ENCODE data around the gene PSD. TPM values are rescaled to one million over a fixed set of nuclear protein-coding genes. Genes with fewer than 3 reads are reported as not detected.

The PSD gene
- total and polyA plus RNA-seq, 3 donors from 2014 or later: 17.7 to 22.7 (median 22.0) TPM

- 2 to 7% methylated on average over 24 to 28 of the region's 28 CpGs for WGBS, 2 donors
- peaks cover 23% of the 10 kb centered on the region for H3K4me1 ChIP-seq
- DNase-seq: peak; percentile 81
- no peaks in the 10 kb centered on the region for H3K27me3 ChIP-seq
- peak overlapping the region; percentile 80 to 96 for H3K4me3 ChIP-seq
- TF ChIP-seq POLR2A (IDR thresholded peaks at IDR 0.05): no peak
- TF ChIP-seq, protein P1, sequence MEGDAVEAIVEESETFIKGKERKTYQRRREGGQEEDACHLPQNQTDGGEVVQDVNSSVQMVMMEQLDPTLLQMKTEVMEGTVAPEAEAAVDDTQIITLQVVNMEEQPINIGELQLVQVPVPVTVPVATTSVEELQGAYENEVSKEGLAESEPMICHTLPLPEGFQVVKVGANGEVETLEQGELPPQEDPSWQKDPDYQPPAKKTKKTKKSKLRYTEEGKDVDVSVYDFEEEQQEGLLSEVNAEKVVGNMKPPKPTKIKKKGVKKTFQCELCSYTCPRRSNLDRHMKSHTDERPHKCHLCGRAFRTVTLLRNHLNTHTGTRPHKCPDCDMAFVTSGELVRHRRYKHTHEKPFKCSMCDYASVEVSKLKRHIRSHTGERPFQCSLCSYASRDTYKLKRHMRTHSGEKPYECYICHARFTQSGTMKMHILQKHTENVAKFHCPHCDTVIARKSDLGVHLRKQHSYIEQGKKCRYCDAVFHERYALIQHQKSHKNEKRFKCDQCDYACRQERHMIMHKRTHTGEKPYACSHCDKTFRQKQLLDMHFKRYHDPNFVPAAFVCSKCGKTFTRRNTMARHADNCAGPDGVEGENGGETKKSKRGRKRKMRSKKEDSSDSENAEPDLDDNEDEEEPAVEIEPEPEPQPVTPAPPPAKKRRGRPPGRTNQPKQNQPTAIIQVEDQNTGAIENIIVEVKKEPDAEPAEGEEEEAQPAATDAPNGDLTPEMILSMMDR (IDR thresholded peaks at IDR 0.05): peak; percentile 64 to 70 (median 66)
- H3K36me3 ChIP-seq (ENCODE audit: low read depth, missing control alignments): no peaks in the 10 kb centered on the region
- H3K27ac ChIP-seq: peak overlapping the region; percentile 74 to 80
- H3K9me3 ChIP-seq: no peaks in the 10 kb centered on the region
- intact Hi-C loops (cut with DNase I; ENCODE audit: low total_unique reads): loop anchor here (10.0 kb wide), 2 partner anchors 52 to 162 kb away; no protein-coding TSS in a partner anchor
Measured at GRCh38 chr10:102422545-102423129, 4.1 kb upstream of the PSD start.

DNA sequence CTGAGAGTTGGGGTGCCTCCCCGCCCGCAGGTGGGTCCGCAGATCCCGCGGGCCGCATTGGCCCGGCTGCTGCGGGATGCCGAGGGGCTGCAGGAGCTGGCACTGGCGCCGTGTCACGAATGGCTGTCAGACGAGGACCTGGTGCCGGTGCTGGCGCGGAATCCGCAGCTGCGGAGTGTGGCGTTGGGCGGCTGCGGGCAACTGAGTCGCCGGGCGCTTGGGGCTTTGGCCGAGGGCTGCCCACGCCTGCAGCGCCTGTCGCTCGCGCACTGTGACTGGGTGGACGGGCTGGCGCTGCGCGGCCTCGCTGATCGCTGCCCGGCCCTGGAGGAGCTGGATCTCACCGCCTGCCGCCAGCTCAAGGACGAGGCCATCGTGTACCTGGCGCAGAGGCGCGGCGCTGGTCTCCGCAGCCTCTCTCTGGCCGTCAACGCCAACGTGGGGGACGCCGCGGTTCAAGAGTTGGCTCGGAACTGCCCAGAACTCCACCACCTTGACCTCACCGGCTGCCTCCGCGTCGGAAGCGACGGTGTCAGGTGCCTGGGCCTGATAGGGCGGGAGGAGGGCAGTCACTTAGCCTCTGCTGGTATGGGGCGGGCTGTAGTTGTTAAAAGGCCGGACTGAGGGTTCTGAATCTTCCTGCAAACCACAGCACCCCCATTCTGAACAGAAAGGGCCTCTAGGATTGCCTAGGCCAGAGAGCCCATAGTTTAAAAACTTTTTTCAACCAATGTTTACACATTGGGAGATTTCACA, 3.4 kb upstream of the PSD start:
- Histone ChIP-seq H3K27ac (peak overlapping the region; percentile 74 to 80), H3K4me3 (peak overlapping the region; percentile 80 to 96), H3K36me3 (ENCODE audit: low read depth, missing control alignments) (no peaks in the 10 kb centered on the region), H3K27me3 (no peaks in the 10 kb centered on the region), H3K4me1 (peaks cover 23% of the 10 kb centered on the region), H3K9me3 (no peaks in the 10 kb centered on the region)
- peak; percentile 48 for DNase-seq
- no peak for TF ChIP-seq POLR2A (IDR thresholded peaks at IDR 0.05)
- TF ChIP-seq, protein P1 (IDR thresholded peaks at IDR 0.05): no peak
- intact Hi-C loops (cut with DNase I; ENCODE audit: low total_unique reads): loop anchor here (10.0 kb wide), 2 partner anchors 53 to 163 kb away; no protein-coding TSS in a partner anchor
- 0% methylated on average over 27 to 35 of the region's 62 CpGs for WGBS, 2 donors

GRCh38 chr10:102421507-102421756, 2.8 kb upstream of the PSD start:
- no peaks in the 10 kb centered on the region for H3K27me3 ChIP-seq
- intact Hi-C loops (cut with DNase I; ENCODE audit: low total_unique reads): loop anchor here (10.0 kb wide), 2 partner anchors 53 to 163 kb away; no protein-coding TSS in a partner anchor
- 0% methylated on average over 3 to 8 of the region's 14 CpGs for WGBS, 2 donors

DNA sequence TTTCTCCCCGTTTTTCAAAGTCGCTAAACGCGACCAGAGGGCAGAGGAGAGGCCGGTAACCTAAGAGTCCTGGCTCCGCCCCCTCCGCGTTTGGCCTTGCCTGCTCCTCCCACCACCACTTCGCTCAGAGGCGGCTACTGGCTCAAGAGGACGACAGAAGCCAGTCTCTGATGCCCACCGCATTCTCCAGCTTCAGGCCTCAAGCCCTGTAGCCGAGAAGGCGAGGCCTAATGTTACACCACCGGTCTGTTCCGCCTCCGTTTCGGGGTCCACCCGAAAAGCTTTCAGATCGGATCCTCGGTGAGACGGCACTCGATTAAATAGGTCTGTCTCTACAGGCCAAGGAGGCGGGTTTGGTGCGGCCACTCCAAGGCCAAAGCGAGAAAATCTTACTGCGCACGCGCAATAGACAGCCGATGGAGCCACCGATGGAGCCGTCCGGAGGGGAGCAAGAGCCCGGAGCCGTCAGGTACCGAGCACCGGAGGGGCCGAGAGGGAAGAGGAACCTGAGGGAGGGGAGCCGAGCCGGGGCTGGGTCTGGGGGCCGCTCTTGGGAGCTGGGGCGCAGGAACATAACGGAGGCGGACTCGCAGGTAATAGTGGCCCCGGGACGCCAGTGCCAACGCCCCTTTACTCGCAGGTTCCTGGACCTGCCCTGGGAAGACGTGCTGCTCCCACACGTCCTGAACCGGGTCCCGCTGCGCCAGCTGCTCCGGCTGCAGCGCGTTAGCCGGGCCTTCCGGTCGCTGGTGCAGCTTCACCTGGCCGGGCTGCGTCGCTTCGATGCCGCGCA, 2.3 kb upstream of the PSD start, which contains the start of gene FBXL15:
Gene FBXL15, plus strand, starts transcription at position 123 of the 793 bp plus-strand sequence. Its CDS starts 294 bp downstream, at position 417.
- H3K4me1 ChIP-seq: peaks cover 23% of the 10 kb centered on the region
- DNase-seq: peak; percentile 96
- WGBS, 2 donors: 0% methylated on average over 9 to 65 of the region's 66 CpGs
- no peaks in the 10 kb centered on the region for H3K9me3 ChIP-seq
- intact Hi-C loops (cut with DNase I; ENCODE audit: low total_unique reads): loop anchor here (10.0 kb wide), 2 partner anchors 54 to 164 kb away; no protein-coding TSS in a partner anchor
- no peaks in the 10 kb centered on the region for H3K36me3 ChIP-seq (ENCODE audit: low read depth, missing control alignments)
- H3K27ac ChIP-seq: peak within 1 kb of the TSS; percentile 74 to 80
- H3K4me3 ChIP-seq: peak within 1 kb of the TSS; percentile 80 to 96
- H3K27me3 ChIP-seq: no peaks in the 10 kb centered on the region
- TF ChIP-seq, protein P1 (IDR thresholded peaks at IDR 0.05): peak in 1 of 3 experiments; percentile 41
- TF ChIP-seq POLR2A (IDR thresholded peaks at IDR 0.05): no peak

More at GRCh38 chr10:102421507-102421756, 2.8 kb upstream of the PSD start:
- peak overlapping the region; percentile 80 to 96 for H3K4me3 ChIP-seq
- no peaks in the 10 kb centered on the region for H3K9me3 ChIP-seq
- no peaks in the 10 kb centered on the region for H3K36me3 ChIP-seq (ENCODE audit: low read depth, missing control alignments)
- peak overlapping the region; percentile 74 to 80 for H3K27ac ChIP-seq
- no peak for DNase-seq
- H3K4me1 ChIP-seq: peaks cover 23% of the 10 kb centered on the region
- TF ChIP-seq, protein P1 (IDR thresholded peaks at IDR 0.05): no peak
- no peak for TF ChIP-seq POLR2A (IDR thresholded peaks at IDR 0.05)
